A673 (cell line): ENCODE measurements around the gene MYLK2. TPM values are rescaled to one million over a fixed set of nuclear protein-coding genes. Genes with fewer than 3 reads are reported as not detected.

Source experiments
- BruUV-seq: library from RNA; stranded (reverse); fragments of 400-500 nt; replicated peaks from 2 replicates; lab custom pipeline; 2021; lab: Mats Ljungman, UMichigan
- CTCF ChIA-PET: fragments of 300-600 bp; sonication (Branson Sonifier 250); formaldehyde crosslinking; loops from one replicate; lab custom pipeline; 2022; ENCODE audit warnings: antibody characterized with exemption; lab: Charles Lee
- POLR2A ChIA-PET: fragments of 300-600 bp; sonication (Branson Sonifier 250); formaldehyde crosslinking; loops from one replicate; lab custom pipeline; 2022; ENCODE audit warnings: antibody characterized with exemption; ENCODE audit not compliant: low non-redundant PET; lab: Charles Lee
- DNase-seq: peaks from one replicate; pipeline ENCODE4 v3.0.0-alpha.2; 2015; ENCODE audit warnings: low spot score
- H3K27ac ChIP-seq: fragments of 200-600 bp; sonication (generic); 2 replicates; pipeline ENCODE4 v1.5.1; 2016; ENCODE audit warnings: mixed run types, low read depth, mild to moderate bottlenecking, mixed read lengths, antibody characterized with exemption, low read length; ENCODE audit not compliant: poor library complexity, severe bottlenecking
- H3K27me3 ChIP-seq: fragments of 200-600 bp; sonication (generic); replicated peaks from 2 replicates; pipeline ENCODE4 v1.6.1; 2017; ENCODE audit warnings: mixed run types, low read depth, mild to moderate bottlenecking, mixed read lengths, antibody characterized with exemption, low read length; ENCODE audit not compliant: insufficient read depth, poor library complexity
- H3K36me3 ChIP-seq: fragments of 200-600 bp; sonication (generic); 2 replicates; pipeline ENCODE4 v1.6.1; 2016; ENCODE audit warnings: mixed run types, mild to moderate bottlenecking, mixed read lengths, antibody characterized with exemption, low read length; ENCODE audit not compliant: insufficient read depth, poor library complexity, severe bottlenecking
- H3K4me1 ChIP-seq: fragments of 200-600 bp; sonication (generic); 2 replicates; pipeline ENCODE4 v1.6.1; 2017; ENCODE audit warnings: mixed run types, mild to moderate bottlenecking, mixed read lengths, antibody characterized with exemption, low read length; ENCODE audit not compliant: insufficient read depth, poor library complexity, severe bottlenecking
- H3K4me3 ChIP-seq: fragments of 200-600 bp; sonication (generic); 2 replicates; pipeline ENCODE4 v1.5.1; 2016; ENCODE audit warnings: low read depth, mixed run types, mild to moderate bottlenecking, mixed read lengths, low read length; ENCODE audit not compliant: poor library complexity, severe bottlenecking
- H3K9me3 ChIP-seq: fragments of 200-600 bp; sonication (generic); 2 replicates; pipeline ENCODE4 v1.6.1; 2016; ENCODE audit warnings: mixed run types, low read depth, mild to moderate bottlenecking, mixed read lengths, antibody characterized with exemption, low read length; ENCODE audit not compliant: poor library complexity, severe bottlenecking
- EZH2 ChIP-seq: fragments of 200-600 bp; sonication (generic); IDR thresholded peaks from 2 replicates; pipeline ENCODE4 v1.6.1; 2017; ENCODE audit warnings: borderline replicate concordance, low read depth, mild to moderate bottlenecking, mixed read lengths, antibody characterized with exemption, low read length; ENCODE audit not compliant: poor library complexity, severe bottlenecking
- intact Hi-C: fragments of 100-400 bp; cut with micrococcal nuclease; formaldehyde crosslinking; loops from one replicate; pipeline ENCODE4 v1.10.0; 2022; ENCODE audit not compliant: unreplicated experiment
- total RNA-seq: library from RNA; stranded (reverse); gene quantifications from 2 replicates; pipeline ENCODE4 v1.2.3, GENCODE V29; 2021
- TF ChIP-seq, protein P1 (sequence below): fragments of 300-800, 200-600 bp; sonication (generic); conservative IDR thresholded peaks from 2 replicates; pipeline ENCODE4 v1.5.1; 2017; ENCODE audit warnings: low read depth, mild to moderate bottlenecking, antibody characterized with exemption, low read length, moderate library complexity, mixed read lengths

The MYLK2 gene
- total RNA-seq, 1 experiment from 2014 or later, result 1.3 TPM

DNA sequence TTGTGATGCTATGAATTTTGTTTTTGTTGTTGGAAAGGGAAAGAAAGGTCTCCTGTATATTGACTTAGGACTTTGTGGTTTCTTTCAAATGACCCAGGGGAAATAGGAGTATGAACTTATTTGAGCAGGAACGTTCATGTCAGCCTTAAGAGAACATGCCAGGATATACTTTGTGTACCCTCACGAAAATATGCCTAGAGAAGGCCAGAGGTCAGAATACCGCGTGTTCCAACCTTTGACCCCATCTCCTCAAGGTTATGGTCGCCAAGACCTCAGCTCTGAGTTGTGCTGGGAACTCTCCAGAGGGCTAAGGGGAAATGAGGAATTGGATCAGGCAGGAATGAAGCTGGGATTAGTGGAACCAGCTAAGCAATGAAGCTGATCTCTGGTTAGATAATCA is 62.8 kb downstream of the MYLK2 start:
- Histone ChIP-seq H3K4me3 (no peak overlapping the region), H3K36me3 (no peaks in the 10 kb centered on the region), H3K4me1 (no peaks in the 10 kb centered on the region), H3K27ac (no peak overlapping the region), H3K9me3 (no peaks in the 10 kb centered on the region), H3K27me3 (peaks cover 8% of the 10 kb centered on the region)
- BruUV-seq, result no TSS peak
- DNase-seq, result no peak
- ChIA-PET POLR2A (no interaction called here), CTCF (interaction anchor here (0.6 to 0.7 kb wide), 2 partner anchors 9 to 114 kb away, joined by 3 read pairs; no protein-coding TSS in a partner anchor)
- TF ChIP-seq, protein P1, sequence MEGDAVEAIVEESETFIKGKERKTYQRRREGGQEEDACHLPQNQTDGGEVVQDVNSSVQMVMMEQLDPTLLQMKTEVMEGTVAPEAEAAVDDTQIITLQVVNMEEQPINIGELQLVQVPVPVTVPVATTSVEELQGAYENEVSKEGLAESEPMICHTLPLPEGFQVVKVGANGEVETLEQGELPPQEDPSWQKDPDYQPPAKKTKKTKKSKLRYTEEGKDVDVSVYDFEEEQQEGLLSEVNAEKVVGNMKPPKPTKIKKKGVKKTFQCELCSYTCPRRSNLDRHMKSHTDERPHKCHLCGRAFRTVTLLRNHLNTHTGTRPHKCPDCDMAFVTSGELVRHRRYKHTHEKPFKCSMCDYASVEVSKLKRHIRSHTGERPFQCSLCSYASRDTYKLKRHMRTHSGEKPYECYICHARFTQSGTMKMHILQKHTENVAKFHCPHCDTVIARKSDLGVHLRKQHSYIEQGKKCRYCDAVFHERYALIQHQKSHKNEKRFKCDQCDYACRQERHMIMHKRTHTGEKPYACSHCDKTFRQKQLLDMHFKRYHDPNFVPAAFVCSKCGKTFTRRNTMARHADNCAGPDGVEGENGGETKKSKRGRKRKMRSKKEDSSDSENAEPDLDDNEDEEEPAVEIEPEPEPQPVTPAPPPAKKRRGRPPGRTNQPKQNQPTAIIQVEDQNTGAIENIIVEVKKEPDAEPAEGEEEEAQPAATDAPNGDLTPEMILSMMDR, result no peak
- no peak for TF ChIP-seq EZH2
- intact Hi-C loops, result no loop called here

DNA sequence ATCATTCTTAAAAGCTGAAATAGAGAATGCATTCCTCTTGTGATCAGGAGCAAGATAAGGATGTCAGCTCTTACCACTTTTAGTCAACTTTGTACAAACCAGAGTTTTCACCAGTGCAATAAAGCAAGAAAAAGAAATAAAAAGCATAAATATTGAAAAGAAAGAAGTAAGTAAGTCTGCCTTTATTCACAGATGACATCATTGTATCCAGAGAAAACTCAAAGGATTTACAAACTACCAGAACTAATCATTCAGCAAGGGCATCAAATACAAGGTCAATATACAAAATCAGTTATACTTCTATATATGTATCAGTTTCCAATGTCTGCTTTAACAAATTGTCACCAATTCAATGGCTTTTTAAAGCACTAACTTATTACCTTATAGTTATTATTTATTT is 64.7 kb downstream of the MYLK2 start:
- DNase-seq, result no peak
- TF ChIP-seq EZH2, result no peak
- TF ChIP-seq, protein P1, result no peak
- ChIA-PET POLR2A (no interaction called here), CTCF (no interaction called here)
- no peak overlapping the region for H3K27ac ChIP-seq
- H3K27me3 ChIP-seq, result peaks cover 8% of the 10 kb centered on the region
- intact Hi-C loops, result no loop called here
- no peaks in the 10 kb centered on the region for H3K4me1 ChIP-seq
- no peaks in the 10 kb centered on the region for H3K9me3 ChIP-seq
- BruUV-seq, result no TSS peak
- no peaks in the 10 kb centered on the region for H3K36me3 ChIP-seq
- no peak overlapping the region for H3K4me3 ChIP-seq

Other genes with a start within 250 kb of the MYLK2 start
- gene ID1, start 214.1 kb upstream of the MYLK2 start, total RNA-seq, result 24.6 and 39.3 TPM in 2 replicates
- gene COX4I2, start 181.4 kb upstream of the MYLK2 start, total RNA-seq, result not detected in 2 replicates
- 44.5 and 47.8 TPM in 2 replicates for gene BCL2L1, start 96.5 kb upstream of the MYLK2 start, total RNA-seq
- gene TPX2, start 80.1 kb upstream of the MYLK2 start, total RNA-seq, result 187 and 189 TPM in 2 replicates
- gene FOXS1, start 26.2 kb downstream of the MYLK2 start, total RNA-seq, result not detected in 2 replicates
- 0.31 TPM in 1 of 2 replicates, not detected in the other for gene DUSP15, start 51.2 kb downstream of the MYLK2 start, total RNA-seq
- not detected in 2 replicates for gene TTLL9, start 51.3 kb downstream of the MYLK2 start, total RNA-seq
- 18.7 and 24.3 TPM in 2 replicates for gene PDRG1, start 132.7 kb downstream of the MYLK2 start, total RNA-seq
- gene XKR7, start 148.8 kb downstream of the MYLK2 start, total RNA-seq, result 0.04 TPM in 1 of 2 replicates, not detected in the other
- 0.22 TPM in 1 of 2 replicates, not detected in the other for gene CCM2L, start 191.1 kb downstream of the MYLK2 start, total RNA-seq
- gene HCK, start 232.9 kb downstream of the MYLK2 start, total RNA-seq, result not detected in 2 replicates